CD4-positive, alpha-beta T cell treated with Interleukin-4 for 1 hour (primary cell): ENCODE data around the gene AMMECR1.
"Not testable (repeated sequence)": the region's sequence is repeated elsewhere in the genome, so short reads cannot be mapped to it uniquely, and the experiment has no call there.

ENCODE experiments used
- DNase-seq, 2 donors: peaks; one replicate each; pipeline ENCODE4 v3.0.0-alpha.2; 2020 to 2022

AMMECR1 gene

DNA sequence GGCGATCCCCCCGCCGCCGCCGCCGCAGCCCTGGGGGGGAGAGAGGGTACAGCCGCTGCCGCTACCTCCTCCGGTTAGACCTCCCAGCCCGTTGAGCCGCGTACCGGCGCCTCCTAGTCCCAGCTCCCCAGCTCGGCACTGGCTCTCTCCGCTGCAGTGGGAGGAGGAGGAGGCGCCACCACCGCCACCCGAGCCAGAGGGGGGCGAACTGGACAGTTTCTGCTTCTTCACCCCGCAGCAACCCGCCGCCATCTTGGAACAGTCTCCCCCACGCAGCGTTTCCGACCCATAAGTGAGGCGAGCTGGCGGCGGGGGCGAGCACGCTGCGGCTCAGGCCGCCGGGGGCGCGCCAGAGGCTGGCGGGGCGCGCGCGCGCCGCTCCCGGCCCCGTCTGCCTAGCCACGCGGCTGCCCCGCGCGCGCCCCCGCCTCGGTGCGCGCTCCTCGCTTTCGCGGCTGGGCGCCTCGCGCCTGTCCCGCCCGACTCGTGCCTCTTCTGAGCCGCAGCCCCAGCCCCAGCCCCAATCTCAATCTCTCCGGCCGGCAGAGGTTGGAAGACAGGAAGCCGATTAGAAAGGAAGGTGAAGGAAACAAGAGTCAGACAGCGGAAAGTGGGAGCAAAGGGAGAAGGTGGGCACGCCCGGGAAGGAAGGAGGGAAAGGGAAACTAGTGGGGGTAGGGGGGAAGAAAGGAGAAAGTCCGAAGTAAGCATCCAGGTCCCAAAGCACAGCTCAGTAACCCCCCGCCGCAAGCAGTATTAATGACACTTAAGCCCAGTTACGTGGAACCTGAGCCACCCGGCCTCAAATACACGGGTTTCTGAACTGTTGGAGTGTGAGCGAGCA, at the start of gene AMMECR1:
AMMECR1 (minus strand) TSS at position 266 of the 844 bp plus-strand sequence; CDS start at position 252, 14 bp downstream.
- DNase-seq, result peak; percentile 86 to 87

DNA sequence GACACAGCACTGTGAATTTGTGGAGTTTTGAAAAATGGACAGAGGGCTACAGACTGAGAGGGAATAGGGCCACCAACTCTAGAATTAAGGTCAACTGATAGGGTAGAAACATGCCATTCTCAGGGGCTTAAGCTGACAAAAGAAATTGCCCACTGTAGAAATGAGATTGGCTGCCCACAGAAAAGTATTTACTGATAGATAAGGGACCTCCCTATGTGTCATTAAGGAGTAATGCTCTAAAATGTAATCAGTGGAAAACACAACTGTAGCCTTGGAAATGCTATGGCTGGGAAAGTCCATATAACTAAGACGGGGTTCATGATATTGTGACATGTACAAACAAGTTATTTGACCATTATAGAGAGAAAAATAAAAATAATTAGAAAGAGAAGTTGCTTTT, 45.4 kb upstream of the AMMECR1 start:
- DNase-seq, result no peak

DNA sequence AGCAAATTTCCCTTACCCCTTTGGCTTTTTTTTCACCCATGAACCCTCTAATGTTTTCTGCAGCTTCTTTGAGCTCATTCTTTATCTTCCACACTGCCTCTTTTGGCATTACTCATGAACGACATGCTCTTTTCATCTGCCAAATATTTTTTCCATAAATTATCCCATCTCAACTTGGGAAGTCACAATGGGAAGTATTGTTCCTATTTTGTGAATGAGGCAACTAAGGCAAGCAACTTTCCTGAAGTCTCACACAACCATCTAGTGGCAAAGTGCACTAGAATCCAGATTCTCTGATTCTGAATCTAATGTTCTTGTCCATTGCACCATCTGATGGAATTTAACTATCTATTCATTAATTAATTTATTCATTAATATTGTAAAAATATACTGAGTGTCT, 41.4 kb upstream of the AMMECR1 start:
- DNase-seq, result no peak

DNA sequence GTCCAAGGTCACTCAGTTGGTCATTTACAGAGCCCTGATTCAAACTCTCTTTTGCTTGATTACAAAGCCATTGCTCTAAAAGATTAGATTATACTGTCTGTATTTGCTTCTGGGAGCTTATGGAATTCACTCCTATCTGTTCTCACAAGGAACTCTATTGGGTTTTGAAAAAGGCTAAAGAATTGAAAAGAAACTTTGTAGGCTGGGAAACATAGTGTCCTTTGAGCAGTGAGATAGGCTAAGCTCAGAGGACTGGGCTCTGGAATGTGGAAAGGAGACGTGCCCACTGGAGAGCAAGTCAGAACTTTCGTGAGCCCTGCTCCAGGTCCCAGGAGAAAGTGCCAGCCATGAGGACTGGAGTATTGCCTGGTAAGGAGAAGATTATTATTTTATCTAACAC, 40.7 kb upstream of the AMMECR1 start, which contains the start of gene RTL9:
RTL9 (plus strand) TSS at position 301 of the 400 bp plus-strand sequence. CDS start 91,770 bp downstream, outside the sequence.
- DNase-seq, result no peak

DNA sequence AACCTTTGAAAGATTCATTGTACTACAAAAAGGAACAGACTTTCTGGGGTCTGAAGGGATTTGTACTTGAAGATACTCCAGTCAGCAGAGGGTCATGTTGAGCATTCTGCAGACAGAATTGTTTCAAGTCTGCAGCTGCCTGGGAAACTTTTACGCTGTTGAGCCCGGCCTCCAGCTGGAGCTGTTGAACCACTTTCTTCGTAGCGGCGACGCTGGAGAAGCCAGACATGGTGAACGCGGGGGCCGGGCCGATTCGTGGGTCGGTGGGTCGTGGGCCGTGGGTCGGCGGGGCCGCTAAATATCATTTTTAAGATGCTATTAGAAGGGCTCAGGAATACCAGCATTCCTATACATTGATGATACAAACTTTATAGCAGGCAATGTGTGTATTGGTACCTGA, 28.8 kb upstream of the AMMECR1 start:
- no peak for DNase-seq

DNA sequence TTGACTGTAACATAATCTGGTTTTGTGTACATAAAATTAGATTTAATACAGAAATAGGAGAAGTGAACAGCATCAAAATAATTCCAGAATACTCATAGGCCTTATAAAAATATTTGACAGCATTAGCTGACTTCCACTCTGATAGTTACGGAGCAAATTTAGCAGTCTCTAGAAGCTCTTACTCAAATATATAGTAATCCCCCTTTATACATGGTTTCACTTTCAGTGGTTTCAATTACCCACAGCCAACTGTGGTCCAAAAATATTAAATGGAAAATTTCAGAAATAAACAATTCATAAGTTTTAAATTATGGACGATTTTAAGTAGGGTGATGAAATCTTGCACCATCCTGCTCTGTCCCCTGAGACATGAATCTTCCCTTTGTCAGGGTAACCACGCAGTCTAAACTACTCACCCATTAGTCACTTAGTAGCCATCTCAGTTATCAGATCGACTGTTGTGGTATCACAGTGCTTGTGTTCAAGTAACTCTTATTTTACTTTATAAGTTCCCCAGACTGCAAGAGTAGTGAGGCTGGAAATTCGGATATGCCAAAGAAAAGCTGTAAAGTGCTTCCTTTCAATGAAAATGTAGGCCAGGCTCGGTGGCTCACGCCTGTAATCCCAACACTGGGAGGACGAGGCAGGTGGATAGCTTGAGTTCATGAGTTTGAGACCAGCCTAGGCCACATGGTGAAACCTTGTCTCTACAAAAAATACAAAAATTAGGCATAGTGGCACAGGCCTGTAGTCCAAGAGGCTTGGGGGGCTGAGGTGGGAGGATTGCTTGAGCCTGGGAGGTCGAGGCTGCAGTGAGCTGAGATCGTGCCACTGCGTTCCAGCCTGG, 23.5 kb upstream of the AMMECR1 start:
- DNase-seq, result no peak

DNA sequence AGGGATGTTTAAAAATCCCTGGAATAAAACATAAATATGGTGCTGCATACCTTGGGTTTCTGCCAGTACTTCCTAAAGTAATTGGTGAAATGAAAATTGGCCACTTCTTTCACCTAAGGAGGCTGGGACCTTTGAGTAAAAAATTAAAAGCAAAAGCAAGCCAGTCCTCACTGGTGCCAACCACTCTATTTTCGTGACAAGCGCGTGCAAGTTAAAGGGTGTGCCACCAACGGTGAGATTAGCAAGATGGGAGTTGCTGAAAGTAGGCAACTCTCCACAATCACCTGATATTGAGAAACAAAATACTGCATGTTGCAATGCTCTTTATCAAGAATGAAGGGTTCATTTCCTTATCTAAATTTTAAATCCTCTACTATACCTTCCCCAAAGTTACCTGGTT, 21.1 kb upstream of the AMMECR1 start:
- no peak for DNase-seq

DNA sequence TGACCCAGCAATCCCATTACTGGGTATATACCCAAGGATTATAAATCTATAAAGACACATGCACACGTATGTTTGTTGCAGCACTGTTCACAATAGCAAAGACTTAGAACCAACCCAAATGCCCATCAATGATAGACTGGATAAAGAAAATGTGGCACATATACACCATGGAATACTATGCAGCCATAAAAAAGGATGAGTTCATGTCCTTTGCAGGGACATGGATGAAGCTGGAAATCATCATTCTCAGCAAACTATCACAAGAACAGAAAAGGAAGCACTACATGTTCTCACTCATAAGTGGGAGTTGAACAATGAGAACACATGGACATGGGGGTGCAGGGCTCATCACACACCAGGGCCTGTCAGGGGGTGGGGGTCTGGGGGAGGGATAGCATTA, 15.6 kb upstream of the AMMECR1 start:
- DNase-seq, result not testable (repeated sequence)

DNA sequence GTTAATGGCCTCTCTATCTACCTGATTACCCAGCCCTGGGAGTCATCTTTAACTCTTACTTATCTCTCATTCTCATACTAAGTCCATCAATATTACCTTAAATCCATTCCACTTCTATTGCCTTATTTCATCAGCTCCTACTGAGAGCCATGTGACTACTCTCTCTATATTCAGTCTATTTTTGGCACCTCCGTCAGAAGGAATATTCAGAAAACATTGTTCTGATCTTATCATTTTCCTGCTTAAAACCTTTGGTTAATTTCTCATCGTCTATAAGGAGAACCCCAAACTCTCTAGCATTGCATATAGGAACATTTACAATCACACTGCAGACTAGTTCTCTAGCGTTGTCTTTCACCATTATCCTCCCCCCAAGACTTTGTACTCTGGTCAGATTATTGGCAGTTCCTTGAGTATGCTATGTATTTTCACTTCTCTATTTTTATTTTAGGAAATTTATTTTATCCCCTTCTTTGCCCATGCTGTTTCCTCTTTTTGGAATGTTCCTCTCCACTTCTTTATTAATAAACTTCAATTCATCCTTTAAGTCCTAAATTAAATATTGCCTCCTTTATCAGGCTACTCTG, 13.7 kb upstream of the AMMECR1 start:
- no peak for DNase-seq

DNA sequence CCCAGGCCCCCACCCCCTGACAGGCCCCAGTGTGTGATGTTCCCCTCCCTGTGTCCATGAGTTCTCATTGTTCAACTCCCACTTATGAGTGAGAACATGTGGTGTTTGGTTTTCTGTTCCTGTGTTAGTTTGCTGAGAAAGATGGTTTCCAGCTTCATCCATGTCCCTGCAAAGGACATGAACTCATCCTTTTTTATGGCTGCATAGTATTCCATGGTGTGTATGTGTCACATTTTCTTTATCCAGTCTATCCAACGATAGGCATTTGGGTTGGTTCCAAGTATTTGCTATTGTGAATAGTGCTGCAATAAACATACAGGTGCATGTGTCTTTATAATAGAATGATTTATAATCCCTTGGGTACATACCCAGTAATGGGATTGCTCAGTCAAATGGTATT, 10.7 kb upstream of the AMMECR1 start:
- not testable (repeated sequence) for DNase-seq

DNA sequence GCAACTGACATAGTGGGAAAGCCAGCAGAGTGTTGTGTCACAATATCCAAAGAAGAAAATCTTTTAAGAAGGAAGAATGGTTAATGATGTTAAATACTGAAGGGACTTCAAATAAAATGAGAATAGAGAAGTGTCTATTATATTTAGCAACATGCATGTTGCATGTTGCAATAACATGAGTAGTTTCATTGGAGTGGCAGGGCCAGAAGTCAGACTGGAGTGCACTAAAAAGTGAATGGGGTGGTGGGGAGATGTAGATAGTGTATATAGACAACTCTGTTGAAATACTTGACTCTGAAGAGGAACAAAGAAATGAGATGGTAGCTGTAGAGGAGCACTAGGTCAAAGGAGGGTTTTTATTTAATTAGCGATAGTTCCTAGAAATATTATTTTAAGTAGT, 9.5 kb upstream of the AMMECR1 start:
- peak in 1 of 2 donors; percentile 12 for DNase-seq

DNA sequence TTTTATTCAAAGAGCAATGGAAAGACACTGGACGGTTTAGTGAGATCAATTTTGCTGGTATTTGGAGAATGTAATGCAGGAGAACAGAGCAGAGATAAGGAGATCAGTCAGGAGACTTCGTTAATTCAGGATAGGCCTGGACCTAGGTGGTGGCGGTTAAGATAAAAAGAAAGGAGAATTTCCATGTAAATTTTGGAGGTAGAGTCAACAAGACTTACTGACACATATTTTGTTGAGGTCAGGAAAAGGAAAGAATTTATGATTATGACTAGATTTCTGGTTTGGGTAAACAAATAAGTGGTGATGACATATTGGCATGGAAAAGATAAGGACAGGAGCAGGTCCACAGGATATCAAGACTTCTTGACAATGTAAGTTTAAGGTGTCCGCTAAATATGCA, 8.8 kb upstream of the AMMECR1 start:
- DNase-seq, result no peak

DNA sequence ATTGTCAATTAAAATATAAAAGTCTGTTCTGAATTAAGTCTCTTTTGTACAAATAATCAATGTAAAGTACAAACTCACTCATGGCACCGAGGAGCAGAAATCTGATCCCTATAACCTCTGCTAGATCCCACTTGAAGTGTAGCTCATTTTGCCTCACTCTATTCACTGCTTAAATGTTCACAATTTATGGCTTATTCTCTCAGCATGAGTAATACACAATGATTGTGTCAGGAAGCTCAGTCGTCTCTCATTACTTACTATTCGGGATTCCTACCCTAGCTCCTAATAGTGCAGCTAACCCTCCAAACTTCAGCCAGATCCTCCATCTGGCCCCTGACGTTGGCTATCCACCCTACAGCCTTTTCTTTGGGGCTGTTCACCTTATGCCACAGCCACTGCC, 4.7 kb upstream of the AMMECR1 start:
- no peak for DNase-seq

DNA sequence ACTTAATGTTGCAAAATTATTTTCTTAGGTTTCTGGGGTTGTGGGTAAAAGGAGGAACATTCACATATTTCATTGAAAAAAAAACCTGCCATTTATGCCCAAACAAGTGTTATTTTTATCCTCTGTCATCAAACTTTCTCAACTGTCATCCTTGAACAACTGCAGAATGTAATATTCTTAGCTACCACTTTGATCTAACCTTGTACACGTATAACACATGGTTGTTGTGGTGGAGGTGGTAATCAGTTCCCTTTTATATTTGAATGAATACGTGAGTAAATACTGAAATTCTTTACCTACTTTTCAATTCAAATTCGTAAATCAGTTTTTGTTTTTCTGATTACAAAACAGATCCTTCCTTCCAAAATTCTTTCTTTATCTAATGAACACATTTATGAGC, 3.8 kb upstream of the AMMECR1 start:
- no peak for DNase-seq

DNA sequence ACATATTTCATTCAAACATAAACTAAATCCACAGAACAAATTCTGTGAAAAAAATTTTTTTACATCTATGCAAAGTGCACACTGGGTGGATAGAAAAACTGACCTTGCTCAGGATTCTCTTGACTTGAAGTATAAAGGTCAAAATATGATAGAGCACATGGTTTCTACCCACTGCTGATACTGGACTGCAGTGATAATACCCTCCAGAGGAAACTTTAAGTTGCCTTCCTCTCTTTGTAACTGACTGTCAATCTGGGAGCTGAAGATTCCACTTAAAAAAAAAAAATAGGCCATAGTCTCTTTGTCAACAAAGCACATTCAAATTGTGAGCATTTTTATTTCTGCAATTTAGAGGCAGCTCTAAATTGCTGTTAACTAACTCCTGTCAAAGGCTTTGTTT, 3.2 kb upstream of the AMMECR1 start:
- DNase-seq, result no peak

DNA sequence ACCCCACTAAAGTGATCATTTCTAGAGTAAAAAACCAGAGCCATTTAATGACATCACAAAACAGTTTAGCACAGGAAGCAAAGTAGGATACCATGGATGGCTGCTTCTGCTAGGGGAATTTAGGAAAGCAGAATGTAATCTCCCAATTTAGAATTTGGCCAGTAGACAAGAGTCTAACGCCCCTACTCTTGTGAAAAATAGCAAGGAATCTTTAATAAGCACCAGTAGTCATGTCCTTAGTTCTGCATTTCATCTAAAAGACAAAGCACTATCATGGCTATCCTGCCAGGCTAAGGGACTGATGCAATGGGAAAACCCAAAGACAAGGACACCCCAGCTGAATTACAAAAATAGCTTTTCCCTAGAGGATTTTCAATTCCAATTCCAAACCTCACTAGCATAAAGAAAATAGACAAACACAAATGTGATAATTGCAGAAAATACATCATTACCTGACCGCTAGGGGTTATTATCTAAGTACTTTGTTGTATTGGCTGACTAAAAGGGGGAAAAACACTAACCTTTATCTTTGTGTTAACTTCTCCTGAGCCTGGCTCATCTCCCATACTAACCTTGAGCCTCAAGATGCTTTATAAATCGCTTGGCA, 2.6 kb upstream of the AMMECR1 start:
- no peak for DNase-seq

DNA sequence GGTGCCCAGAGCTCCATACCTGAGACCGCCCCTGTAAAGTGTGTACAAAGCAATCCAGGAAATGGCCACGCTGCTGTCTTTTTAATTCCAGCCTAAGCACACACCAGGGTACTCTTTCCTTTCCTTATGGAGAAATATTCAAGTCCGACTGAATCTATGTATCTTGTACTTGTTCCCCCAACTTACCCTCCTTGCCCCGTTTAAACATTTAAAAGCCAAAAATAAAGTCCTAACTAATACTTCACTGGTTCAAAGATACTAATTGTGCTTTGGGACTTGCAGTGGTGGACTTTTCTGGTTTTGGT, 731 bp upstream of the AMMECR1 start:
- DNase-seq, result no peak

DNA sequence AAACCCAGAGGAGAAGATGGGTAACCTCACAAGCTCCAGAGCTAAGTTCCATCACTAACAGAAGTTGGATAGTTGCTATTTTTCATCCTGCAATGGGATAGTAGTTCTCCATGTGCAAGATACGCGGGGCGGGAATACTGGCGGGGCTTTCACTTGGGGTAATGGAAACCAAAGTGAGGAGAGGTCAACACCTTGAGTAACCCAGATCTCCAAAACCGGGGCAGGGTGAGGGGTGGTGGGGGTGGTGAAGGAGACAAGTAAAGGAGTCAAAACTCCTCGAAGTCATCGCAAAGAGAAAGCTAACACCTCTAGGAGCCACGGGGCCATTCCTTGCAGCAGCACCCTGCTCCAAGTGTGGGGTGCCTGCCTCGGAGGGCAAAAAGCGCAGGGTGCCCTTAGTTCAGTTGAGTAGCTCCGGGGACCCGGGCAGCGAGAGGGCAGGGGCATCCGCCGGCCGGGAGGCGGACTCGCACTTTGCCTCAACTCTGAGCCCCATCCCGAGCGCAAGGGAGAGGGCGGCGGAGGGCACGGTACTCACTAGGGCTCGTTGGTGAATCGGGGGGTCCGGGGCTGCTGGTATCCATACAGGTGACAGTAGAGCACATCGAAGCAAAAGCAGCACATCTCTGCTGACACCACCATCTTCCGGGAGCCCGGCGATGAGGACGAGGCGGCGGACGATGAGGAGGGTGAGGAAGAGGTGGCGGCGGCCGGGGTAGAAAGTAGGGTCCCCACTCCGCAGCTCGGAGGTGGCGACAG, 645 bp downstream of the AMMECR1 start:
- DNase-seq, result peak; percentile 11 to 26

DNA sequence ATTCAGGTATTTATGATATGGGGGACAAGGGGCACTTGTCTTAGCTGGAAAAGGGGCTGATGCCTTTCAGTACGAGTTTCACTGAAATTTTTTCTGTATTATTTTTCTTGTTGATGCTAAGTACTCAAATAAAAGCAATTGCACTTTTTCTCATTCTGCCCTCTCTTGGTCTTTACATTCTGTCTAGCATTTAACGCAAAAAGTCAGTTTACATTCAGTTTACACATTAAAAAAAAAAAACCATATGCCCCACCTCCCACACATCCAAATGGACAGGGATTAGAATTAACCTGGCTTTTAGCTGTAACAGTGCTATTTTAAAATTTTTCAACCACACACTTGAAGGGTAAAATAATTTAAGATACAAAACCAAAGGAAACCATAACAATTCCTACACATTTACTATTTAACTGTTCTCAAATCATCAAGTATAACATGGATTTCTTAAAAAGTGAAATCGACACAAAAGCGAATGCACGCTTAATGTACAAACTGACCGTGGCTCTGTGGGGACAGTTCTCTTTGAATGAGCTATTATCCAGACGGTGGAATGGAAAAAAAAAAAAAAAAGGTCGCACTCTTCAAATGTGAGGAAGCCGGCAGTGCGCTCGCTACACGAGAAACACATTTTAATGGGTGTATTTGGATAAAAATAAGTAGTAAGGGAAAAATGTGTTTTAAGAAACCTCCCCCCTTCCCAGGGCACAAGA, 1.4 kb downstream of the AMMECR1 start:
- no peak for DNase-seq

DNA sequence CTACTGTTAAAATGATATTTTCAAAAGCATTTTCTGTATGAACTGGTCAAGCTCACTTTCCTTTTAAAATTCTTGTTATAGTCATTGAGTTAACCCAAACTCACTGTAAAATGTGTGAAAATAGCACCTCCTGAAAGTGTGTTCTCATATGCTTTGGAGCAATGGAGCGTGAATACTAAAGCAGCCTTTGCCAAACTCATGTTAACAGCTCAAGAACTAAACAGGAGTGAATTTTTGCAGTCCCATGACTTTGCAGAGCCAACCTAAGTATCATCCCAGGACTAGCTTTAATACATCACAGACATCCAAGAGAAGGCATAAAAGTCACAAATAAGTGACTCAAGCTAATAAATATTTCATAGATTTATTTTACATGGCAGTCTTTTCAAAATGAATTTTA, 2.3 kb downstream of the AMMECR1 start:
- DNase-seq, result no peak

DNA sequence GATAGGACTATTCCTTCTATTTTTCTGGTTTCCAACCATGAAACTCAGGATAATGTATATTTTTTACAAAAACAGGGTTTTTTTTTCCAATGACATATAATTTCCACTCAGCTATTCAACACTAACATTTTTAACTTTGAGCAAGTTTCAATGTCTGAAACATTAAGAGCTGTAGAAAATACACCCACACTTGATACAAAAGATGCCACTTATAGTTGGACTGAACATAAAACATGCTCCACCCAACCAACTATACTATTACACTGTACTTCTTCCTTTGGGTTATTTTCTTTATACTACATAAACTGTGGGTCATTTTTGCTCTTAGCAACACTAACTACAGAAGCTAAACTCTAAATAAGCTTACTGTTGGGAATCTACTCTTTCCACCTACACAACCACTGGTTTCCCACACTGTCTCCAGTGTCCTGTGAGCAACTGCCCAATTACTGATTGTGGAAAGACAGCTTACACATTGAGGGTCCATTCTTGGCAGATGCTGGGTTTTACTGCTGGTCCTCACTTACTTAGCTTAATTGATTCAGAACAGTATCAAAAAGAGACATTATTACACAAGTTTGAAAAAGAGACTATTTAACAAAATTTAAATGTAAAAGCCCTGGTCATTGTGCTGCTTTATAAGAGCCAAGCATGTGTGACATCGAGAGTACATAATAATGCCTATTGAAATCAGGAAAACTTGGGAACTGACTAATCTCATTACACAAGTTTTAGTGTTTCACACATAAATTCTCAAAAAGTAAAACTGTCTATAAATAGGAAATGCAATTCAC, 6.3 kb downstream of the AMMECR1 start:
- DNase-seq, result no peak
